Body of pancreas (tissue), 4 donors: ENCODE data around the gene C8G.

Experiments used
- POLR2A ChIP-seq, 3 donors: fragments of 450-650 bp; IDR thresholded peaks; one replicate each; pipeline ENCODE4 v1.6.1; 2016; ENCODE audit warnings: antibody characterized with exemption in 3 of 3, mild to moderate bottlenecking in 2 of 3
- TF ChIP-seq, protein P1 (sequence below), 7 experiments: fragments of 450-650 bp in 4 of 7; fragments of 200-600 bp in 3 of 7; sonication (generic) in 3 of 7; IDR thresholded peaks; one replicate each; pipeline ENCODE4 v1.5.1; 2016 to 2019; ENCODE audit warnings: antibody characterized with exemption in 7 of 7

DNA sequence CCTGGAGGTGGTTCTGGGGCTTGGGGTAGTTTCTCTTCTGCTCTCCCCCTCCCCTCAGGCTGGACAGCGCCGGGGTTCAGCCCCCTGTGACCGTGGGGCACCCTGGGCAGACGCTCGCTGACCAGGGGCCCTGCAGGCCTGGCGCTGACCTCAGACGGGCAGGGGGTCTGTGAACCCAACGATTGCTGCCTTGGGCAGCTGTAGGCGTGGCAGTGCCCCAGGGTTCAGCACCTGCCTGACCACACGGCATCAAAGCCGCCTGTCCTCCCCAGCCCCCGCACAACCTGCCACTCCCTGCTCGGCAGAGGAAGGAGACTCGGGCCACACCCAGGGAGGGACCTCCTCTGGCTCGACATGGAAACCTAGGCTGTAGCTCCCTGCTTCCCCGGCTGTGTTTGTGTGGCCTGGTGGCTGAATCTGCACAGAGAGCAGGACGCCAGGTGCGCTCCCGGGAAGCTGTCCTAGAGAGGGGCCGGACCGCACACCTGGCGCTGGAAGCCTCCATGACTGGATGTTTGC is 19.2 kb downstream of the C8G start:
- TF ChIP-seq, protein P1, sequence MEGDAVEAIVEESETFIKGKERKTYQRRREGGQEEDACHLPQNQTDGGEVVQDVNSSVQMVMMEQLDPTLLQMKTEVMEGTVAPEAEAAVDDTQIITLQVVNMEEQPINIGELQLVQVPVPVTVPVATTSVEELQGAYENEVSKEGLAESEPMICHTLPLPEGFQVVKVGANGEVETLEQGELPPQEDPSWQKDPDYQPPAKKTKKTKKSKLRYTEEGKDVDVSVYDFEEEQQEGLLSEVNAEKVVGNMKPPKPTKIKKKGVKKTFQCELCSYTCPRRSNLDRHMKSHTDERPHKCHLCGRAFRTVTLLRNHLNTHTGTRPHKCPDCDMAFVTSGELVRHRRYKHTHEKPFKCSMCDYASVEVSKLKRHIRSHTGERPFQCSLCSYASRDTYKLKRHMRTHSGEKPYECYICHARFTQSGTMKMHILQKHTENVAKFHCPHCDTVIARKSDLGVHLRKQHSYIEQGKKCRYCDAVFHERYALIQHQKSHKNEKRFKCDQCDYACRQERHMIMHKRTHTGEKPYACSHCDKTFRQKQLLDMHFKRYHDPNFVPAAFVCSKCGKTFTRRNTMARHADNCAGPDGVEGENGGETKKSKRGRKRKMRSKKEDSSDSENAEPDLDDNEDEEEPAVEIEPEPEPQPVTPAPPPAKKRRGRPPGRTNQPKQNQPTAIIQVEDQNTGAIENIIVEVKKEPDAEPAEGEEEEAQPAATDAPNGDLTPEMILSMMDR (IDR thresholded peaks at IDR 0.05) = no peak
- no peak for TF ChIP-seq POLR2A (IDR thresholded peaks at IDR 0.05)
